Islet of Langerhans (tissue), 1 donor: Measurements from ENCODE around the gene SLF2.
"Not testable (repeated sequence)": the region's sequence is repeated elsewhere in the genome, so short reads cannot be mapped to it uniquely, and the experiment has no call there.

Source experiments
- FAIRE-seq: peaks from one replicate; lab custom pipeline; 2011; peaks lifted over from hg19 to GRCh38; lab: Jason Lieb, UNC

Gene SLF2

GRCh38 chr10:100881556-100882213, 31.1 kb upstream of the SLF2 start:
- FAIRE-seq: no peak

- FAIRE-seq: no peak
Measured at GRCh38 chr10:100882252-100882651, 30.5 kb upstream of the SLF2 start.

GRCh38 chr10:100882671-100883311, 30.0 kb upstream of the SLF2 start:
- no peak for FAIRE-seq

- no peak for FAIRE-seq
Measured at GRCh38 chr10:100883312-100883821, 29.4 kb upstream of the SLF2 start.

GRCh38 chr10:100885611-100886010, 27.2 kb upstream of the SLF2 start:
- FAIRE-seq: not testable (repeated sequence)

GRCh38 chr10:100886091-100886490, 26.7 kb upstream of the SLF2 start:
- FAIRE-seq: no peak

GRCh38 chr10:100886521-100886920, 26.2 kb upstream of the SLF2 start:
- FAIRE-seq: no peak

GRCh38 chr10:100886963-100887362, 25.8 kb upstream of the SLF2 start:
- FAIRE-seq: no peak

GRCh38 chr10:100887761-100888296, 24.9 kb upstream of the SLF2 start:
- no peak for FAIRE-seq

- FAIRE-seq: no peak
Measured at GRCh38 chr10:100888957-100889356, 23.8 kb upstream of the SLF2 start.

GRCh38 chr10:100889546-100889945, 23.2 kb upstream of the SLF2 start:
- no peak for FAIRE-seq

- no peak for FAIRE-seq
Measured at GRCh38 chr10:100890141-100890672, 22.6 kb upstream of the SLF2 start.

GRCh38 chr10:100890673-100891317, 22.0 kb upstream of the SLF2 start:
- no peak for FAIRE-seq

- no peak for FAIRE-seq
Measured at GRCh38 chr10:100894033-100894432, 18.7 kb upstream of the SLF2 start.

GRCh38 chr10:100894589-100895294, 18.0 kb upstream of the SLF2 start:
- no peak for FAIRE-seq

GRCh38 chr10:100895346-100895745, 17.4 kb upstream of the SLF2 start:
- FAIRE-seq: no peak

GRCh38 chr10:100895896-100896295, 16.9 kb upstream of the SLF2 start:
- FAIRE-seq: no peak

- FAIRE-seq: no peak
Measured at GRCh38 chr10:100896876-100897461, 15.8 kb upstream of the SLF2 start.

- FAIRE-seq: no peak
Measured at GRCh38 chr10:100897976-100898375, 14.8 kb upstream of the SLF2 start.

- FAIRE-seq: no peak
Measured at GRCh38 chr10:100899171-100899570, 13.6 kb upstream of the SLF2 start.

- no peak for FAIRE-seq
Measured at GRCh38 chr10:100901051-100901450, 11.7 kb upstream of the SLF2 start.

GRCh38 chr10:100902622-100903021, 10.1 kb upstream of the SLF2 start:
- no peak for FAIRE-seq
